Myometrial cell (primary cell): ENCODE results near the gene NIPAL1. TPM values are rescaled to one million over a fixed set of nuclear protein-coding genes. Genes with fewer than 3 reads are reported as not detected.

Source experiments
- total RNA-seq: library from RNA; depleted of rRNA; stranded (reverse); fragments of >200 nt; gene quantifications from 2 replicates; pipeline ENCODE4 v1.2.3, GENCODE V29; 2015

NIPAL1 gene
- 1.4 and 2.9 TPM in 2 replicates for total RNA-seq

DNA sequence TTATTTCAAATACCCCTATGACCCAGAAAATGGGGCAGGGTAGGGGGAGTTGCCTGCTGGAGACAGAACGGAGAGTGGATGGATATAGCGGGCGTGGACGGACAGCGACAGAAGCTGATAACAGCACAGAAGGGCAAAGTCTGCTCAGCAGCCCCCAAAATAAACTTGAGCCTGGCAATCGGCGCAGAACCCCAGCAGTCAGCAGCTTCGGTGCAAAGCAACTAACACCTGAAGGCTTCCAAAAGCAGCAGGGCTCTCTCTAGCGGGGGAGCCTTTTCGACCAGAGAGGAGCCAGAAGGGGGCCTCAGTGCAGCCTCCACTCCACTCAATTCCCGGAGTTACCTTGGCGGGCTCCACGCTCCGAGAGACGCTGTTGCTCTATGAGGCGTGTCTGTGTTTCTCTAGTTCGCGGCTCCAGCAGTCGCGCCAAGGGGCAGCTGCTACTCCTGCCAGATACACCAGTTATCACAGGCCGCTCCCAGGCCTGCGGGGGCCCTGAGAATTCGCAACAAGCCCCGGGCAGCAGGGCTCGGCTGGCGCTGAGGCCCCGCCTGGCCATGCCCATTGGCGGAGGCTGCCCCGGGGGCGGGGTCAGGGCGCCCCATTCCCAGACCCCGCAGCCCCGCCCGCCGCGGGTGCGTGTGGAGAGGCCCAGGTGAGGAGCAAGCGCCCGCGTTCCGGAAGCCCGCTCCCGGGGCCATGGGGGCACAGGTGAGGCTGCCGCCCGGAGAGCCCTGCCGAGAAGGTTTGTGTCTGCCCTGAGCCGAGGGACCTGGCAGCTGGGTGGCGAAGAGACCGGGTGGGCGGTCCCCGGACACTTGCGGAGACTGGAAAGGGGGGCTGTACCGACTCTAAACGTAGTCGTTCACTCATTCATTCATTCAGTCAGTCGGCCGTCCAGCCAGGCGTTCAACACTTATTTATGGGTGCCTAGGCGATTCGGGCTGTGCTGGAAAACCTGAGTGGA lies at the start of gene NIPAL1, which contains the start of gene CNGA1:
TSS of gene NIPAL1 (plus strand) at position 632 of the 967 bp plus-strand sequence. CDS start at position 700, 68 bp downstream.
TSS of gene CNGA1 (minus strand) at position 541 of the 967 bp plus-strand sequence. CDS start 63,992 bp downstream, outside the sequence.

Other genes with a start within 250 kb of the NIPAL1 start
- 44.0 and 44.7 TPM in 2 replicates for gene CORIN, start 178.7 kb upstream of the NIPAL1 start, total RNA-seq
- 12.4 and 14.0 TPM in 2 replicates for gene NFXL1, start 102.2 kb upstream of the NIPAL1 start, total RNA-seq
- gene CNGA1, start 91 bp upstream of the NIPAL1 start, total RNA-seq: 1.2 TPM in 1 of 2 replicates, not detected in the other
- gene TXK, start 117.5 kb downstream of the NIPAL1 start, total RNA-seq: 0.86 and 2.7 TPM in 2 replicates